Gastroesophageal sphincter (tissue), 4 donors: ENCODE data around the gene LGI2. TPM values are rescaled to one million over a fixed set of nuclear protein-coding genes. Genes with fewer than 3 reads are reported as not detected.

ENCODE experiments used
- ATAC-seq: fragments of 150-250 bp; one replicate; pipeline ENCODE4 v1.9.1; 2016; ENCODE audit warnings: mild to moderate bottlenecking, moderate library complexity
- H3K27ac ChIP-seq, 4 donors: fragments of 200-600 bp; sonication (generic) in 3 of 4; 1 replicate in 3 of 4; 2 replicates in 1 of 4; pipeline ENCODE4 v1.5.1; 2016 to 2019
- H3K27me3 ChIP-seq: fragments of 200-600 bp; sonication (generic); one replicate; pipeline ENCODE4 v1.5.1; 2019
- H3K36me3 ChIP-seq, 2 donors: fragments of 200-600 bp; sonication (generic); one replicate each; pipeline ENCODE4 v1.5.1; 2019; ENCODE audit warnings: control low read depth in 1 of 2
- H3K4me1 ChIP-seq, 3 donors: fragments of 200-600 bp; sonication (generic); 1 replicate in 2 of 3; 2 replicates in 1 of 3; pipeline ENCODE4 v1.5.1; 2016 to 2019; ENCODE audit warnings: control low read depth in 2 of 3
- H3K4me3 ChIP-seq, 2 donors: fragments of 200-600 bp; sonication (generic); one replicate each; pipeline ENCODE4 v1.5.1; 2019; ENCODE audit warnings: mild to moderate bottlenecking in 1 of 2, moderate library complexity in 1 of 2
- H3K9me3 ChIP-seq, 3 donors: fragments of 200-600 bp; sonication (generic); one replicate each; pipeline ENCODE4 v1.5.1; 2017 to 2019; ENCODE audit warnings: control low read depth in 2 of 3
- EP300 ChIP-seq: sonication (generic); formaldehyde crosslinking; IDR thresholded peaks from one replicate; pipeline ENCODE4 v1.6.1; 2017; ENCODE audit warnings: antibody characterized with exemption, mild to moderate bottlenecking
- POLR2A ChIP-seq, 2 donors: fragments of 450-650 bp; IDR thresholded peaks; one replicate each; pipeline ENCODE4 v1.6.1; 2017; ENCODE audit warnings: antibody characterized with exemption in 2 of 2, mild to moderate bottlenecking in 2 of 2, moderate library complexity in 1 of 2
- POLR2AphosphoS5 ChIP-seq: sonication (generic); formaldehyde crosslinking; IDR thresholded peaks from one replicate; pipeline ENCODE4 v1.6.1; 2017; ENCODE audit warnings: antibody characterized with exemption
- WGBS, 2 donors: methylation state at CpG; one replicate each; pipeline ENCODE4 v1.1.5; 2018; ENCODE audit warnings: low coverage in 1 of 2; 5-methylcytosine and 5-hydroxymethylcytosine counted together
- total RNA-seq, 4 donors: library from RNA; depleted of rRNA; stranded (reverse); fragments of >200 nt; gene quantifications; one replicate each; pipeline ENCODE4 v1.1.0, GENCODE V29; 2016
- TF ChIP-seq, protein P1 (sequence below), 4 experiments: fragments of 200-600 bp in 2 of 4; fragments of 450-650 bp in 2 of 4; sonication (generic) in 1 of 4; IDR thresholded peaks; one replicate each; pipeline ENCODE4 v1.5.1; 2017 to 2019; ENCODE audit warnings: antibody characterized with exemption in 4 of 4, mild to moderate bottlenecking in 2 of 4, moderate library complexity in 2 of 4

Gene LGI2
- total RNA-seq, 4 donors from 2014 or later = 3.2 to 23.0 (median 11.9) TPM

DNA sequence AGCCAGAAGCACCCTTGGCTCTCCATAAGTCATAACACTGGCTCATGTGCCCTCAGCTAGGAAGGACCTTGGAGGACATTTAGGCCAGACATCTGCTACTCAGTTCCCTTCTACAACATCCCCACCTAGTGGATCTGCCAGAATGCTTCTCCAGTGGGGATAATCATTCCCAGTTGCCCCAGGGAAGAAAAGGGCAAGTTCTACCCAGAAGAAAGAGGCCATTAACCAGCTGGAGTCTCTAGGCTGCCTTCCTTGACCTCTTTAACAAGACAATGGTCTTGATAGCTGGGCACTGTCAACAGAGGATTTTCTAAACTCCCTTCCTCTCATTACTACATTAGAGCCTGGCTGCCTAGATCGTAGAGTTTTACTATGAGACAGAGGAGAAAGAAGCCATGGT is 42.0 kb downstream of the LGI2 start:
- peak; percentile 19 for ATAC-seq
- TF ChIP-seq, protein P1, sequence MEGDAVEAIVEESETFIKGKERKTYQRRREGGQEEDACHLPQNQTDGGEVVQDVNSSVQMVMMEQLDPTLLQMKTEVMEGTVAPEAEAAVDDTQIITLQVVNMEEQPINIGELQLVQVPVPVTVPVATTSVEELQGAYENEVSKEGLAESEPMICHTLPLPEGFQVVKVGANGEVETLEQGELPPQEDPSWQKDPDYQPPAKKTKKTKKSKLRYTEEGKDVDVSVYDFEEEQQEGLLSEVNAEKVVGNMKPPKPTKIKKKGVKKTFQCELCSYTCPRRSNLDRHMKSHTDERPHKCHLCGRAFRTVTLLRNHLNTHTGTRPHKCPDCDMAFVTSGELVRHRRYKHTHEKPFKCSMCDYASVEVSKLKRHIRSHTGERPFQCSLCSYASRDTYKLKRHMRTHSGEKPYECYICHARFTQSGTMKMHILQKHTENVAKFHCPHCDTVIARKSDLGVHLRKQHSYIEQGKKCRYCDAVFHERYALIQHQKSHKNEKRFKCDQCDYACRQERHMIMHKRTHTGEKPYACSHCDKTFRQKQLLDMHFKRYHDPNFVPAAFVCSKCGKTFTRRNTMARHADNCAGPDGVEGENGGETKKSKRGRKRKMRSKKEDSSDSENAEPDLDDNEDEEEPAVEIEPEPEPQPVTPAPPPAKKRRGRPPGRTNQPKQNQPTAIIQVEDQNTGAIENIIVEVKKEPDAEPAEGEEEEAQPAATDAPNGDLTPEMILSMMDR (IDR thresholded peaks at IDR 0.05) = peak in 3 of 4 experiments; percentile 39 to 47 (median 40)
- no peak for TF ChIP-seq POLR2A (IDR thresholded peaks at IDR 0.05)
- H3K4me3 ChIP-seq = no peak overlapping the region
- H3K9me3 ChIP-seq = peaks cover 0 to 7% (median 0%) of the 10 kb centered on the region in 3 donors
- WGBS, 2 donors = 80 to 100% methylated on average over 1 of the region's 1 CpG
- no peaks in the 10 kb centered on the region for H3K36me3 ChIP-seq
- H3K4me1 ChIP-seq = peaks cover 0 to 24% (median 0%) of the 10 kb centered on the region in 3 donors
- H3K27ac ChIP-seq = peak overlapping the region in 1 of 4 donors; percentile 28
- no peaks in the 10 kb centered on the region for H3K27me3 ChIP-seq

DNA sequence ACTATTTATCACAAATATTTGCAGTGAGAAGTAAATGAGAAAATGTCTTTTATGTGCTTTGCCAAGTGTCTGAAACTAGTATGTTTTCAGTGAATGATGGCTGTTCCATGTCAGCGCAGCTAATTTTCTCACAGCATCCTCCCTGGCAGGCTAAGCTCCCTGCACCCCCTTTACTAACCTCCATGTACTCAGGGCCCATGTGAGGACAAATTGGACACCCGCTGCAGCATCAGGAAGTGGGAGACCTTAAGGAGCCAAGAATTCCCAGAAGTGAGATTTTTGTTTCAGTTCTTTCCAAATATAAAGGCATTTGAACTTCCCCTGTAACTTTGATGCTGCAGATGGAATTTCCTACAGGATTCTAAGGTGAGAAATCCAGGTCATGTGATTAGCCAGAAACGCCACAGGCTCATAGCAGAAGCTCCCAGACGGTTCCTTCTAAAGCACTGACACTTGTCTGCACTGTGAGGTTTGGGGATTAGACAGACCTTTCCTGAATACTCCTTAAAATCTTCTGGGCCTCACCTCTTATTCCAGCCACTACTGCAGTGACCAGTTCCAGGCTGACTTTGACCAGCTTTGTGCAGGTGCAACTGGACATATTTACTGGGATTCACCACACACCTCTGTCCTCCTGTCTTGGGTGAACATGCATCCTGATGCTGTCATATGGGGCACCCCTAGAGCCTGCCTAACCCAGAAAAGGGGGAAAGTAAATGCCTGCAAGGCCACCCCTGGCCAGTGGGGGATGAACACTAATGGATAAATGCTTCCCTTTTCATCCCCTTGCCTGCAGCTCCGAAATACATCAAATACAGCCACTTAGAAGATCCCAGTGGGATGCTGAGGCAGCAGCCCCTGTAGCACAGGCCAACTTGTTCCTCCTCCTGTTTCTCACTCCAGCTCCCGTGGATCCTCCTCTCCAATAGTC is 45.9 kb downstream of the LGI2 start:
- ATAC-seq = no peak
- no peaks in the 10 kb centered on the region for H3K9me3 ChIP-seq
- peak overlapping the region in 1 of 4 donors; percentile 14 for H3K27ac ChIP-seq
- TF ChIP-seq POLR2A (IDR thresholded peaks at IDR 0.05) (no peak), EP300 (no peak), POLR2AphosphoS5 (no peak)
- TF ChIP-seq, protein P1 (IDR thresholded peaks at IDR 0.05) = no peak
- 47 to 49% methylated on average over 2 to 6 of the region's 6 CpGs for WGBS, 2 donors
- no peaks in the 10 kb centered on the region for H3K27me3 ChIP-seq
- no peaks in the 10 kb centered on the region for H3K36me3 ChIP-seq
- H3K4me3 ChIP-seq = no peak overlapping the region
- H3K4me1 ChIP-seq = peaks cover 0 to 16% (median 0%) of the 10 kb centered on the region in 3 donors

DNA sequence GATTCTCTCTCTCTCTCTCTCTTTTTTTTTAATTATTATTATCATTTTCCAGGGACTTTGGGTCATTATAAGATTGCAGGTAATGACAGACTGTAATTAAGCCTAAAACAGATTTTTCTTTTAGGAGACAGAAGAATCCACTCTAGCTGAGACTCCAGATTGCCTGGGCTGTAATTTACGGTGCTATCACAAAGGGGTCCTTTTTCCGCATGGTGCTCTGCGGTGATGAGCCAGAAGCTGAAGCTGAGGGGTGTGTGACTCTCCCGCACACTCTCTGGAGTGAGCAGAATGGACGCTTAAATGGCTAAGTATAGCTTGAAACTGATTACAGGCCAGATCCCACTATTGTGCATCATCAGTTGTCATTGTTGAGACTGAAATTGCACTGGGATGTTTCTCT is 50.0 kb downstream of the LGI2 start:
- Histone ChIP-seq H3K4me3 (peak overlapping the region in 1 of 2 donors; percentile 34), H3K9me3 (no peaks in the 10 kb centered on the region), H3K27ac (peak overlapping the region in 2 of 4 donors; percentile 58 to 68), H3K4me1 (peaks cover 0 to 26% (median 0%) of the 10 kb centered on the region in 3 donors), H3K36me3 (no peaks in the 10 kb centered on the region), H3K27me3 (no peaks in the 10 kb centered on the region)
- no peak for TF ChIP-seq EP300
- no peak for ATAC-seq
- no CpG with 5 or more reads among the region's 5 CpGs for WGBS, 2 donors

DNA sequence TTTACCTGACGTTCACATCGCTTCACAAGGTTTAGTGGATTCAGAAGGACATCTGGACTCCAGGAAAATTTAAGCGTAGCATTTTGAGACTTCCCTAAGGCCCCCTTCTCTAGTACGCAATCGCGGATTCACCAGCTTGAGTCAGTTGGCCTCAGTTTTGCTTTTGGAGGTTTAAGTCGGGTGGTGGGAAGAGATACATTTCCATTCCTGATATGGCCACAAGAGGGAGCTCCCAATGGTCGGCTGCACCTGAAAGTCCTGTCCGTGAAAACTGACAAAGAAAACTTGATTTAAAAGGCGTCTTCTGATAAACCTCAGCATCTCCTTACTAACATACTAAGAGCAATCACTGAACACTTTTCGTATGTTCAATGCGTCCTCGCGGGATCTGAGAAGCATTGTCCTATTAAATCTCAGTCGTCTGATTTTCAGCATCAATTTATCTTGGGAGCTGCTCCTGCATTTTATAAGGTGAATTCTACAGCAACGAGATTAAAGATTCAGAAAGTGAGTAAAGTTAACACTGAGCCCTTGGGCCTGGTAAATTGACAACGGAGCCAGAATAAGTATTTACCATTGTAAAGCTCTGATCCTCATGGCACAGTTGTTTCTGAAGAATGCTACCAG is 50.6 kb downstream of the LGI2 start:
- TF ChIP-seq EP300 = no peak
- TF ChIP-seq POLR2A (IDR thresholded peaks at IDR 0.05) = no peak
- TF ChIP-seq, protein P1 (IDR thresholded peaks at IDR 0.05) = peak; percentile 88 to 94 (median 90)
- peak; percentile 34 for TF ChIP-seq POLR2AphosphoS5
- Histone ChIP-seq H3K9me3 (no peaks in the 10 kb centered on the region), H3K27me3 (no peaks in the 10 kb centered on the region), H3K4me1 (peaks cover 0 to 26% (median 0%) of the 10 kb centered on the region in 3 donors), H3K27ac (peak overlapping the region; percentile 54 to 68 (median 60)), H3K36me3 (no peaks in the 10 kb centered on the region), H3K4me3 (peak overlapping the region; percentile 22 to 34)
- peak; percentile 54 for ATAC-seq
- WGBS, 2 donors = 8 to 12% methylated on average over 15 to 17 of the region's 17 CpGs

DNA sequence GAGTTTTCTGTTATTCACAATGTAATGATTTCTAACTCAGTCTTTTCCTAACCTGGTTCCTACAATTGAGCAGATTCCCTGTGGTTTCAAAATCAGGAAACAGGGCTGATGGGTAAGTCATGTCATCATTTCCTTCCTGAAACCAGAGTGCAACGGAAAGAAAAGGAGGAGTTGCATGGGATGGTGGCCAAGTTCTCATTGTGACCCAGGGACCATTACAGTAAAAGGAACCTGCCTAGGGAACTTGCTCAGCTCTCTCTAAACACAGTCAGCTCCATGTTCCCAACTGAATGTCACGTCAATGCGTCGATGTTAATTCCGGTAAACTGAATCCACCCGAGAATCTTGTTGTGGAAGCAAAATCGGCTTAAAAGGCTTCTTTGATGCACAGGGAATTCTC is 51.2 kb downstream of the LGI2 start:
- H3K27ac ChIP-seq = peak overlapping the region; percentile 54 to 70 (median 66)
- peak; percentile 79 for ATAC-seq
- H3K4me1 ChIP-seq = peaks cover 0 to 26% (median 0%) of the 10 kb centered on the region in 3 donors
- no peaks in the 10 kb centered on the region for H3K36me3 ChIP-seq
- 78 to 84% methylated on average over 4 to 6 of the region's 7 CpGs for WGBS, 2 donors
- peak overlapping the region; percentile 22 to 34 for H3K4me3 ChIP-seq
- TF ChIP-seq EP300 (no peak), POLR2AphosphoS5 (peak; percentile 80)
- H3K9me3 ChIP-seq = no peaks in the 10 kb centered on the region
- no peaks in the 10 kb centered on the region for H3K27me3 ChIP-seq
